Gastrocnemius medialis (tissue), 4 donors: ENCODE results near the gene ST6GALNAC2.

Source experiments
- POLR2A ChIP-seq, 2 donors: fragments of 450-650 bp; IDR thresholded peaks; one replicate each; pipeline ENCODE4 v1.6.1; 2017; ENCODE audit warnings: antibody characterized with exemption in 2 of 2, mild to moderate bottlenecking in 2 of 2, moderate library complexity in 2 of 2
- TF ChIP-seq, protein P1 (sequence below), 5 experiments: fragments of 450-650 bp in 3 of 5; fragments of 200-600 bp in 2 of 5; sonication (generic) in 2 of 5; IDR thresholded peaks in 4 of 5; conservative IDR thresholded peaks in 1 of 5; 1 replicate in 4 of 5; 2 replicates in 1 of 5; pipeline ENCODE4 v1.5.1; 2016 to 2019; ENCODE audit warnings: antibody characterized with exemption in 5 of 5, mild to moderate bottlenecking in 3 of 5, moderate library complexity in 3 of 5

DNA sequence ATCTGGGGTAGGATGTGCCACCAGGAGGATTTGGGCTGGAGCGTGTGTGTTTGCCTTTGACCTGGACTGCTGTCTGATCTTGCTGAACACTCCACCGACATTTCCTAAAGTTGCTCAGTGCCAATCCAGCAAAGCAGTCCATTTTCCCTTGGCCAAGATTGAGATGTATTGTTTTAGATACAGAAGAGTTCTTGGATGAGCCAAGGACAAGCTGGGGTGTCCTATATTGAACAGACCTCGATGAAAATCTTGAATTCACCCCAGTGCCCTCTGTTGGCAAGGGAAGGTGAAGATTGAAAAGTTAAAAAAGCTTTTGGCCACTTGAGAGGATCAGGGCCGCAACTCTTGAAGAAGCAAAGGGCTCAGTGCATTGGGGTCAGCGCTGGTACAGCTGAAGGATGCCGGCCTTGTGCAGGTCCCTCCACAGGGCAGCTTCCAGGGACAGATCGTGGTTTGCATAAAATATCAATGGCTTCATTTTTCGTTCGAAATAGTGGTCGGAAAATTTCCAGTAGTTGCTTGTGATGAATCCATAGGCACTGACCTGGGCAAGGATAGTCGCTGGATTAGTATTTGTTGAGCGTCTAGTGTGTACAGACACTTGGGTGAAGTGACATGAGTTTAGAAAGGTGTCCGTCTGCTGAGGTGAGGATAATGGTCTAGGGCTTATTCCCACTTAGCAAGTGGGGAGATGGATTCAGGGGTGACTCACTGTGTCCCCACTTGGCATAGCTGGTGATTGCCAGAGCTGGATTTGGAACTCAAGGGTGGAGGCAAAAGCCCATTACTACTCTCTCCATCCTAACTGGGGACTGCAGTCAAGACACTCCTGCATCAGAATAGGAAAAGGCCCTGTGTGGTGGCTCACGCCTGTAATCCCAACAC is 19.7 kb downstream of the ST6GALNAC2 start:
- TF ChIP-seq, protein P1, sequence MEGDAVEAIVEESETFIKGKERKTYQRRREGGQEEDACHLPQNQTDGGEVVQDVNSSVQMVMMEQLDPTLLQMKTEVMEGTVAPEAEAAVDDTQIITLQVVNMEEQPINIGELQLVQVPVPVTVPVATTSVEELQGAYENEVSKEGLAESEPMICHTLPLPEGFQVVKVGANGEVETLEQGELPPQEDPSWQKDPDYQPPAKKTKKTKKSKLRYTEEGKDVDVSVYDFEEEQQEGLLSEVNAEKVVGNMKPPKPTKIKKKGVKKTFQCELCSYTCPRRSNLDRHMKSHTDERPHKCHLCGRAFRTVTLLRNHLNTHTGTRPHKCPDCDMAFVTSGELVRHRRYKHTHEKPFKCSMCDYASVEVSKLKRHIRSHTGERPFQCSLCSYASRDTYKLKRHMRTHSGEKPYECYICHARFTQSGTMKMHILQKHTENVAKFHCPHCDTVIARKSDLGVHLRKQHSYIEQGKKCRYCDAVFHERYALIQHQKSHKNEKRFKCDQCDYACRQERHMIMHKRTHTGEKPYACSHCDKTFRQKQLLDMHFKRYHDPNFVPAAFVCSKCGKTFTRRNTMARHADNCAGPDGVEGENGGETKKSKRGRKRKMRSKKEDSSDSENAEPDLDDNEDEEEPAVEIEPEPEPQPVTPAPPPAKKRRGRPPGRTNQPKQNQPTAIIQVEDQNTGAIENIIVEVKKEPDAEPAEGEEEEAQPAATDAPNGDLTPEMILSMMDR (IDR thresholded peaks at IDR 0.05 in 4 of 5, conservative IDR thresholded peaks at IDR 0.05 in 1 of 5), result no peak
- TF ChIP-seq POLR2A (IDR thresholded peaks at IDR 0.05), result no peak
